HUES48 (cell line): ENCODE measurements around the gene DAAM2.

Experiments
- H3K27ac ChIP-seq: one replicate; pipeline ENCODE4 v1.7.0; 2013; ENCODE audit warnings: low read depth, low read length, inconsistent platforms
- H3K27me3 ChIP-seq: 2 replicates; pipeline ENCODE4 v1.6.1; 2013; ENCODE audit warnings: mild to moderate bottlenecking, low read length; ENCODE audit not compliant: control insufficient read depth, insufficient read depth
- H3K36me3 ChIP-seq: 2 replicates; pipeline ENCODE4 v1.6.1; 2013; ENCODE audit warnings: low read length; ENCODE audit not compliant: control insufficient read depth, insufficient read depth
- H3K4me1 ChIP-seq: 2 replicates; pipeline ENCODE4 v1.6.1; 2013; ENCODE audit warnings: mild to moderate bottlenecking, low read length; ENCODE audit not compliant: control insufficient read depth, insufficient read depth
- H3K4me3 ChIP-seq: 2 replicates; pipeline ENCODE4 v1.5.1; 2013; ENCODE audit warnings: mild to moderate bottlenecking, low read depth, low read length
- H3K9ac ChIP-seq: 2 replicates; pipeline ENCODE4 v1.6.1; 2013; ENCODE audit warnings: mild to moderate bottlenecking, low read depth, low read length, moderate library complexity
- H3K9me3 ChIP-seq: 2 replicates; pipeline ENCODE4 v1.6.1; 2013; ENCODE audit warnings: low read length; ENCODE audit not compliant: control insufficient read depth, insufficient read depth

The DAAM2 gene

DNA sequence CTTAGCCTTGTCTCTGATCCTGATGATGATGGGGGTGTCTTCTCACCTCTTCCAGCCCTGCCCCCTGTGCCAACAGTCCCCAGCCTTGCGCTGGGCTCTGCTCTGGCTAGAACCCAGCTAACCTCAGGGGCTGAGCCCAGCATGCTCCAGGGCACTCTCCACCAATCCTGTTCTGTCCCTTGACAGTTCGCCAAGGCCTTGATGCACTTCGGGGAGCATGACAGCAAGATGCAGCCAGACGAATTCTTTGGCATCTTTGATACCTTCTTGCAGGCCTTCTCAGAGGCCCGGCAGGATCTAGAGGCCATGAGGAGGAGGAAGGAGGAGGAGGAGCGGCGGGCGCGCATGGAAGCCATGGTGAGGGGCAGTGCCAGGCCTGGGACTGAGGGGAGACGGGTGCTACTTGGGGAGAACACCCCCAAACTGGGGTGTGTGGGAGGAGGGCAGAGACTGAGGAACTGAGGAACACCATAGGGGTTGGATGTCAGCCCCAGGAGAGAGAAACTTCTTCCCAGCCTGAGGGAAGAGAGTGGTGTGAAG lies 109.0 kb downstream of the DAAM2 start:
- Histone ChIP-seq H3K9me3 (no peaks in the 10 kb centered on the region), H3K27me3 (no peaks in the 10 kb centered on the region)

DNA sequence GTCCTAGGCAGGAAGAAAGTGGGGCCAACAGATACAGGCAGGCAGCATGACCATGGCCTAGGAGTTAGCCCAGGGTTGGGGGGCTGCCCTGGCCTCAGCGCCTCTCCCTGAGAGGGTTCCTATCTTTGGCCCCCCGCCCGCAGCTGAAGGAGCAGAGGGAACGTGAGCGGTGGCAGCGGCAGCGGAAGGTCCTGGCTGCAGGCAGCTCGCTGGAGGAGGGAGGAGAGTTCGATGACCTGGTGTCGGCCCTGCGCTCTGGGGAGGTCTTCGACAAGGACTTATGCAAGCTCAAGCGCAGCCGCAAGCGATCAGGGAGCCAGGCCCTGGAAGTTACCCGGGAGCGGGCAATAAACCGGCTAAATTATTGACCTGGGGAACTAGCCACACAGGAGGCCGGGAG lies 109.5 kb downstream of the DAAM2 start:
- Histone ChIP-seq H3K27ac (no peak overlapping the region), H3K36me3 (peaks cover 16% of the 10 kb centered on the region), H3K4me1 (peaks cover 13% of the 10 kb centered on the region), H3K4me3 (no peak overlapping the region), H3K9me3 (no peaks in the 10 kb centered on the region), H3K27me3 (no peaks in the 10 kb centered on the region), H3K9ac (no peak overlapping the region)

More for the DNA sequence above, 109.0 kb downstream of the DAAM2 start:
- H3K4me3 ChIP-seq: no peak overlapping the region
- H3K4me1 ChIP-seq: peaks cover 13% of the 10 kb centered on the region
- no peak overlapping the region for H3K9ac ChIP-seq
- peaks cover 11% of the 10 kb centered on the region; the same call in 1 of the 2 replicates for H3K36me3 ChIP-seq
- H3K27ac ChIP-seq: no peak overlapping the region

DNA sequence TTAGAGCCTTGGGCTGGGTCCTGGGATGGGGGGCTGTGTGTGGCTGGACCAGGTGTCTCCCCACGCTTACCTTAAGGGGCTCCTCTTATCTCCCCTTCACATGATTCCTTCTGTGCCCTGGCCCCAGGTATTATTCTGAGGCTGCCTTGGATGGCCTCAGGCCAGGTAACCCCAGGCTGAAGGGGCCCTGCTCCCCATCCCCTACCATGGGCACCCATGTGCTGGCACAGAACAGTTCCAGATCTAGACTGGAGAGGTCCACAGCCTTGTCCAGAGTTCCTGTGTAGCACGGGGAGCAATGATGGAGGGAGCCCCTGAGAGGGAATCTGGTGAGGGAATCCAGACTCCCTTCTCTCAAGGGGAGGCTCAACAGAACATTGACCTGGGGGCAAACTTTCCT lies 110.0 kb downstream of the DAAM2 start:
- H3K9ac ChIP-seq: no peak overlapping the region
- no peak overlapping the region for H3K27ac ChIP-seq
- peaks cover 19% of the 10 kb centered on the region for H3K36me3 ChIP-seq
- no peak overlapping the region for H3K4me3 ChIP-seq
- no peaks in the 10 kb centered on the region for H3K27me3 ChIP-seq
- H3K4me1 ChIP-seq: peaks cover 13% of the 10 kb centered on the region
- H3K9me3 ChIP-seq: no peaks in the 10 kb centered on the region

DNA sequence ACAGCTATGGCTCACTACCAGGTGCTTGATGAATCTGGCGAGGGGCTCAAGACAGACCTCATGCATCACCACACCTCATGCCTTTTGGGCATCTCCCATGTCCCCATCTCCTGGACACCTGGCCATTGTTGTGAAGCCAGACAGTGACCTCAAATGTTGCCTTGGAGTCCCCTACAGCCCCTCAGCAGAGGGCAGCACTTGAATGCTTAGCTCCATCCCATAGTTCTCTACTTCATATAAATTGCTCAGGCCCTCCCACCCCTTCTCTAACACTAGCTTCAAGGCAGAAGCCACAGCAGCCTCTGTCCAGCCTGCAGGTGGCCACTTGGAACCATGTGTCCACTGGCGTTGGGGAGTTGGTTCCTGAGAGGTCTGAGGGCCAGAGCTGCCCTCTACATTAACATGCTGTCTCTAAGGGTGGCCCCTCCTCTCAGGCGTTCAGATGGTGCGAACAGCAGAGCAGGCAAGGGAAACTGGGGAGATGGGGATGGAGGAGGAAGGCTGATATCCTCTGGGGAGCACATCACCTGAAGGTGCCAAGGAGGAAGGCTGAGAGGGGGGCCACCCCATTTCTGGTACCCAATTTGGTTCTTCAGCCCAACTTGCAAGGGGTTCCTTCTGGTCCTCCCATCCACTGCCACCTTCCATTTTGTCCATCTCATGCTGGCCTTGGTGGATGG lies 110.8 kb downstream of the DAAM2 start:
- Histone ChIP-seq H3K27ac (no peak overlapping the region), H3K36me3 (peaks cover 19% of the 10 kb centered on the region), H3K4me1 (peaks cover 6% of the 10 kb centered on the region), H3K9ac (no peak overlapping the region), H3K27me3 (no peaks in the 10 kb centered on the region), H3K4me3 (no peak overlapping the region), H3K9me3 (no peaks in the 10 kb centered on the region)

DNA sequence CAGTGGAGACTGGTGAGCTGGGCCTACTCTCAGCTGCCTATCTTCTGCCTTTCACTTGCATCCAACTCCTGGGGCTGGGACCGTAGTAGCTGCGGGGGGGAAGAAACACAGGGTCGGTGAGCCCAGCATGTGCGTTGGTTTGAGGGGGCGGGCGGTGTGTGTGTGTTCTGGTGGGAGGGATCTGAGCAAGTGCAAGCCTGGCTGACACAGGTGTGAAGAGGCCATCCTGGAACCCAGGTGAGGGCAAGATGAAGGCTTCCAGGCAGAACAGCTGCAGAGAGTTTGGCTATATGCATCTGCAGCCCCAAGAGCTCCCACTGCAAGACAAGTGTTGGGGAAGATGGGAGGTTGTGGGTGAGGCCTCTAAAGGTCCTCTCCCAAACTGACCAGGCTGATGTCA lies 111.5 kb downstream of the DAAM2 start:
- Histone ChIP-seq H3K27ac (no peak overlapping the region), H3K9me3 (no peaks in the 10 kb centered on the region), H3K4me3 (no peak overlapping the region), H3K27me3 (no peaks in the 10 kb centered on the region), H3K9ac (no peak overlapping the region), H3K4me1 (no peaks in the 10 kb centered on the region), H3K36me3 (peaks cover 22% of the 10 kb centered on the region)

DNA sequence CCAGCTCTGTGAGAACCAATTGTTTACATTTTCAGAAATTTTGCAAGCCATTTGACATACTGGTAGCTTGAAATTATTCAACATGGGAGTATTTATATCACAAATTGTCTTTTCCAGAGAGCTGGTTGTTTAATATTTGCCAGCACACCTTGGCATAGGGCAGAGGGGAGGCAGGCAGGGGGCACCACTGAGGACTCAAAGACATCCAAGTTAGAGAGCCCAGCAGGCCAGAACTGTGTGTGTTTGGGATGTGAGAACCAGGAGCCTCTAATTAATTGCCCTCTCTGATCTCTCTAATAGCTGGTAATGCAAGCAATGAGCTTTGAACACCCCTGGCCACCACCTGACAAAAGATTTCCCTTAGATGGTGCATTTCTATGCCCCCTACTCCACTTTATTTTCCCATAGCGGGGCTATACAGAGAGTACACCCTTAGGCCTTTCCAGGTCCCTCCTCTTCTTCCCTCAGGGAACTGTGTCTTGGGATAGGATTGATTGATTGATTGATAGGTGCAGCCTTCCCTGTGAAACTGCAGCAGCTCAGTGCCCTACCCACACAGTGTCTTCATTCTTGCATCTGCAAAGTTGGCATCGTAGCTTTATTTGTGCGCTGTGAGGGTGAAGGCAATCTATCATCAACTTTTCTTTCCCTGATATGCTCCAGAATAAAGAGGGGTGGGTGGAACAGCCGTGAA lies 112.9 kb downstream of the DAAM2 start:
- peaks cover 22% of the 10 kb centered on the region for H3K36me3 ChIP-seq
- no peak overlapping the region for H3K4me3 ChIP-seq
- H3K27ac ChIP-seq: no peak overlapping the region
- no peaks in the 10 kb centered on the region for H3K27me3 ChIP-seq
- no peaks in the 10 kb centered on the region for H3K4me1 ChIP-seq
- H3K9me3 ChIP-seq: no peaks in the 10 kb centered on the region
- no peak overlapping the region for H3K9ac ChIP-seq

DNA sequence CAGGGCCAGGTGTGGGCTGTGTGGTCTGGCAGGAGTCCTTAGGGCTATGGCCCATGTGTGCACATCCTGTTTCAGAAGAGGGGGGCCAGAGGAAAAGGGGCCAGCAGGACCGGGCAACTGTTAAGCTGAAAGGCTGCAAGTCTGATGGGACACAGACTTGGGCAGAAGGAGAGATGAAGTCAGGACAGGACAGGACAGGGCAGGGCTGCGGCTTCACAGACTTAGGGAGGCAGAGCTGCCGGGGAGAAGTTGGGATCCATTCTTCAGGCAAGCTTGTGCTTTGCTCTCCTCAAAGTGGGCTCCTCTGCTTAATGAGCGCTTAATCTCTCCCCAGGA lies 113.4 kb downstream of the DAAM2 start:
- H3K9me3 ChIP-seq: no peaks in the 10 kb centered on the region
- no peak overlapping the region for H3K9ac ChIP-seq
- H3K27ac ChIP-seq: no peak overlapping the region
- no peak overlapping the region for H3K4me3 ChIP-seq
- H3K4me1 ChIP-seq: no peaks in the 10 kb centered on the region
- H3K36me3 ChIP-seq: peaks cover 22% of the 10 kb centered on the region
- no peaks in the 10 kb centered on the region for H3K27me3 ChIP-seq

DNA sequence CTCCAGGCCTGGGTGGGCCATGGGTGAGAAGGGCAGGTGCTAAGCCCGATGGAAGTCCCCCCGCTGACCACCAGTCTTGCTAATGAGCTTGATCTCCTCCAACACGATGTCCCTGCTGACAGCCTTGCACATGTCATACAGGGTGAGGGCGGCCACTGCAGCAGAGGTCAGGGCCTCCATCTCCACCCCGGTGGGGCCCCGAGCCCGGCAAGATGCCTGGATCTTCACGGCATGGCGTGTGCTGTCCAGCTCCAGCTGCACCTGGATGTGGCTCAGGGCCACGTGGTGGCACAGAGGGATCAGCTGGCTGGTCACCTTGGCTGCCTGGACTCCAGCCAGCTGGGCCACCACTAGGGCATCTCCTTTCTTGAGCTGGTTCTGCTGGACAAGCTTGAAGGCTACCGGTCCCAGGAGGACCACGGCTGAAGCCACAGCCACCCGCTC lies 114.2 kb downstream of the DAAM2 start:
- no peak overlapping the region for H3K9ac ChIP-seq
- no peaks in the 10 kb centered on the region for H3K4me1 ChIP-seq
- H3K9me3 ChIP-seq: no peaks in the 10 kb centered on the region
- no peak overlapping the region for H3K4me3 ChIP-seq
- peaks cover 22% of the 10 kb centered on the region for H3K36me3 ChIP-seq
- no peak overlapping the region for H3K27ac ChIP-seq
- H3K27me3 ChIP-seq: no peaks in the 10 kb centered on the region

DNA sequence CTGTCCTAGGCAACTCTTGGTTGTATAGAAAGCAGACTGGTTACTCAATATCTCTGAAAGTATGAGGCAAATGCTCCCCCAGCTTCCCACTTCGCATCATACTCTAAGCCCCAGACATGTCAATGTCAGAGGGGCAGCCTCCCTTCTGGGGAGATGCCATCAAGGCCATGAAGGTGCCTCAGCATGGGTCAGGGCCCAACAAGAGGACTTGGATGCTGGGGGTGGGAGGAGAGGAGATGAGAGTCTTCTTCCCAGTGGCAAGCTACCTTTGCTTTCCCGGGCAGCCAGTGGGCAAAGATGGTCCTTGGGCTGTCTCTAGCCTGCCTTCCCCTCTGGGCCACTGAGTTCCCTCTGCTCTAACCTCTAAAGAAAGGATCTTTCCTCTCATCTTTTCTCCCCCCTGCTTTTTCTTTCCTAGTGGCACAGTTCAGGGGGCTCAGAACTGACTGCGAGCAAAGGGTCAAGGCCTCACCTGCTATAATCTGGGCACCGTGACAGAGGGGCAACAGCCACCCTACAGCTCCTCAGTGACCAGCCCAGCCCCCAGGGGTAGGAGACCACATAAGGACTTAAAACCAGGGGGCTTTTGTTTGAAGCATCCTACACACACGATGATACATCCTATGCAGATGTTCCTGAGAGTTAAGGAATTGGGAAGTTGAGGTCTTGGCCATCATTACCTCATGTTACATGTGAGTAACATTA lies 115.8 kb downstream of the DAAM2 start:
- Histone ChIP-seq H3K27ac (no peak overlapping the region), H3K27me3 (no peaks in the 10 kb centered on the region), H3K36me3 (peaks cover 31% of the 10 kb centered on the region), H3K9me3 (no peaks in the 10 kb centered on the region), H3K9ac (no peak overlapping the region), H3K4me3 (no peak overlapping the region), H3K4me1 (no peaks in the 10 kb centered on the region)

DNA sequence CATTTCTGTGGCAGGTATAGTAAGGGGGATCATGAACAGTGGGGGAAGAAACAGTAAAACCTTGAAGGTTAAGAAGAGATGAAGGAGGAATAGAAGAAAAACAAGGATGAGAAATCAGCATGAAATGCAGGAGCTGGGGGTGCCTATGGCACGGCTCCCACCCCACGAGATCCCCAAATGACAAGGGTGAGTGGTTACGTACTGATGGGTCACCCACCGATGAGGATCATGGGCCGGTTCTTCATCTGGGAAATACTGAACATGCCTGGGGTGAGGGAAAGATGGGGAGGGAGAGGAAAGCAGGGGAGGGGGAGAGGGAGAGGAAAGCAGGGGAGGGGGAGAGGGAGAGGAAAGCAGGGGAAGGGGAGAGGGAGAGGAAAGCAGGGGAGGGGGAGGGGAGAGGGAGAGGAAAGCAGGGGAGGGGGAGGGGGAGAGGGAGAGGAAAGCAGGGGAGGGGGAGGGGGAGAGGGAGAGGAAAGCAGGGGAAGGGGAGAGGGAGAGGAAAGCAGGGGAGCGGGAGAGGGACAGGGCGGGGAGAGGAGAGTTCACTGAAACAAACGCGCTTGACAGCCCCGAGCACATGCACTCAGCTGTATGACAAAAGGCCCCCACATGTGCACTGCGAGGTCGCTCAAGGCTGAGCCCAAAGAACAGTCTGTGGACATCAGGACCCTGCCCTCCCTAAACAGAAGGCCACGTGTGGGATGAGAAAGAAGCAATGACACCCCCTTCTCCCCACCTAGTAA lies 116.8 kb downstream of the DAAM2 start:
- Histone ChIP-seq H3K4me3 (no peak overlapping the region), H3K27me3 (no peaks in the 10 kb centered on the region), H3K27ac (no peak overlapping the region), H3K9me3 (no peaks in the 10 kb centered on the region), H3K36me3 (peaks cover 35% of the 10 kb centered on the region), H3K9ac (no peak overlapping the region), H3K4me1 (no peaks in the 10 kb centered on the region)
